ENCODE measurements around the gene QRSL1. TPM values are rescaled to one million over a fixed set of nuclear protein-coding genes. Genes with fewer than 3 reads are reported as not detected.

The QRSL1 gene
- total and polyA plus RNA-seq, 2 donors (not counting 3 experiments of a cell fraction or from before 2014, with no cell fraction given): 4.3 to 11.3 TPM

DNA sequence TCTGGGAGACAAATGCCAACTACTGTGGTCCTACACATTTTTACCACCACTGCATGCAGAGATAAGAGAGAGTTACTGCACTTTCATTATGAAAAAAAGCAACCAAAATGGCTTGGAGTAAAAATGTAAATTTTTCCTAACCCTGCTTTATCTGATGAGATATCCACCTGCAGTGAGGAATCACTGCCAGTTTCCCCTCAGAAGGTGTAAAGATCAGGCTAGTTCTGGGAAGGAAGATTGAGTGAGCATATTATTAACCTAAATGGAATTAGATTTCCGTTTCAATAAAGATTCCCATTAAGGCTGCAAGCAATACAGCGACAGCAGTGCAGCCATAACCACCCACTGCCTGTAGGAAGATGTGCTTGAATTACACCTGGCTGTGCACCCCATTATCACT lies 84.9 kb downstream of the QRSL1 start:
- H3K27ac ChIP-seq (ENCODE audit: insufficient read depth, low read depth, low read length): no peak overlapping the region
- H3K79me2 ChIP-seq (ENCODE audit: control insufficient read depth, insufficient read depth, low read length): no peaks in the 10 kb centered on the region
- no peak overlapping the region for H2AFZ ChIP-seq (ENCODE audit: low read depth, low read length)
- H3K9me3 ChIP-seq (replicated peaks; ENCODE audit: control insufficient read depth, insufficient read depth, low read length): no peaks in the 10 kb centered on the region
- TF ChIP-seq POLR2AphosphoS5 (IDR thresholded peaks at IDR 0.05; ENCODE audit: insufficient read depth, low read depth, low read length): no peak
- TF ChIP-seq, protein P1, sequence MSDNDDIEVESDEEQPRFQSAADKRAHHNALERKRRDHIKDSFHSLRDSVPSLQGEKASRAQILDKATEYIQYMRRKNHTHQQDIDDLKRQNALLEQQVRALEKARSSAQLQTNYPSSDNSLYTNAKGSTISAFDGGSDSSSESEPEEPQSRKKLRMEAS (IDR thresholded peaks at IDR 0.05; ENCODE audit: insufficient read depth, insufficient read length): no peak
- TF ChIP-seq MYC (IDR thresholded peaks at IDR 0.05; ENCODE audit: low read depth, low read length): no peak
- TF ChIP-seq FOS (IDR thresholded peaks at IDR 0.05; ENCODE audit: borderline replicate concordance, insufficient read depth, low read length): no peak
- no peak for TF ChIP-seq JUN (IDR thresholded peaks at IDR 0.05; ENCODE audit: borderline replicate concordance, insufficient read depth, insufficient read length, low read depth)
- no peak for TF ChIP-seq GATA2 (IDR thresholded peaks at IDR 0.05; ENCODE audit: insufficient read depth, insufficient read length, low read depth, low read length)
- TF ChIP-seq, protein P2, sequence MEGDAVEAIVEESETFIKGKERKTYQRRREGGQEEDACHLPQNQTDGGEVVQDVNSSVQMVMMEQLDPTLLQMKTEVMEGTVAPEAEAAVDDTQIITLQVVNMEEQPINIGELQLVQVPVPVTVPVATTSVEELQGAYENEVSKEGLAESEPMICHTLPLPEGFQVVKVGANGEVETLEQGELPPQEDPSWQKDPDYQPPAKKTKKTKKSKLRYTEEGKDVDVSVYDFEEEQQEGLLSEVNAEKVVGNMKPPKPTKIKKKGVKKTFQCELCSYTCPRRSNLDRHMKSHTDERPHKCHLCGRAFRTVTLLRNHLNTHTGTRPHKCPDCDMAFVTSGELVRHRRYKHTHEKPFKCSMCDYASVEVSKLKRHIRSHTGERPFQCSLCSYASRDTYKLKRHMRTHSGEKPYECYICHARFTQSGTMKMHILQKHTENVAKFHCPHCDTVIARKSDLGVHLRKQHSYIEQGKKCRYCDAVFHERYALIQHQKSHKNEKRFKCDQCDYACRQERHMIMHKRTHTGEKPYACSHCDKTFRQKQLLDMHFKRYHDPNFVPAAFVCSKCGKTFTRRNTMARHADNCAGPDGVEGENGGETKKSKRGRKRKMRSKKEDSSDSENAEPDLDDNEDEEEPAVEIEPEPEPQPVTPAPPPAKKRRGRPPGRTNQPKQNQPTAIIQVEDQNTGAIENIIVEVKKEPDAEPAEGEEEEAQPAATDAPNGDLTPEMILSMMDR (IDR thresholded peaks at IDR 0.05; ENCODE audit: extremely low read depth in 1 of 2, insufficient read depth in 1 of 2, low read depth in 1 of 2, low read length in 2 of 2): no peak
- TF ChIP-seq POLR2A (IDR thresholded peaks at IDR 0.05; ENCODE audit: low read depth, low read length): no peak
- no peak for TF ChIP-seq EZH2 (IDR thresholded peaks at IDR 0.05; ENCODE audit: borderline replicate concordance, low read depth, low read length, severe bottlenecking)
- no peak overlapping the region for H3K4me2 ChIP-seq (ENCODE audit: insufficient read depth, low read length)
- FAIRE-seq (no peak), DNase-seq (ENCODE audit: low read depth, low spot score) (no peak)
- H3K27me3 ChIP-seq (ENCODE audit: control insufficient read depth in 2 of 2, insufficient read depth in 2 of 2, low read length in 2 of 2): no peaks in the 10 kb centered on the region
- H3K4me3 ChIP-seq (replicated peaks in 1 of 3; ENCODE audit: insufficient read depth in 1 of 3, low read depth in 1 of 3, low read length in 3 of 3): no peak overlapping the region
- CTCF ChIA-PET: no interaction called here
- dilution Hi-C loops (cut with MboI; ENCODE audit: extremely low pct_ligation_motif_present, low sequenced_read_pairs) (no loop called here), intact Hi-C loops (cut with micrococcal nuclease) (no loop called here)
- H3K9ac ChIP-seq (replicated peaks; ENCODE audit: extremely low read depth, insufficient read depth, low read length): no peak overlapping the region
- POLR2A ChIA-PET: no interaction called here
- no peaks in the 10 kb centered on the region for H3K9me1 ChIP-seq (replicated peaks; ENCODE audit: control insufficient read depth, extremely low read depth, insufficient read depth, low read length)
- H4K20me1 ChIP-seq (replicated peaks; ENCODE audit: control insufficient read depth, extremely low read depth, insufficient read depth, low read length): no peaks in the 10 kb centered on the region
- BruUV-seq (replicated peaks): no TSS peak
- H3K36me3 ChIP-seq (ENCODE audit: control insufficient read depth in 2 of 2, extremely low read depth in 1 of 2, insufficient read depth in 2 of 2, low read length in 2 of 2): no peaks in the 10 kb centered on the region
- no peaks in the 10 kb centered on the region for H3K4me1 ChIP-seq (ENCODE audit: control insufficient read depth, extremely low read depth, insufficient read depth, low read length)

All from endothelial cell of umbilical vein (primary cell).